HepG2 (cell line): Measurements from ENCODE around the gene RAB3A. TPM values are rescaled to one million over a fixed set of nuclear protein-coding genes. Genes with fewer than 3 reads are reported as not detected.

Experiments
- ADNP ChIP-seq: sonication (generic); formaldehyde crosslinking; IDR thresholded peaks from 2 replicates; pipeline ENCODE4 v1.4.0; 2020; ENCODE audit warnings: missing genetic modification reagents
- AHR ChIP-seq: IDR thresholded peaks from 2 replicates; pipeline ENCODE4 v1.6.1; 2018; ENCODE audit warnings: missing genetic modification reagents, missing compliant biosample characterization
- DBP ChIP-seq: sonication (generic); formaldehyde crosslinking; IDR thresholded peaks from 2 replicates; pipeline ENCODE4 v1.4.0; 2020; ENCODE audit warnings: missing genetic modification reagents; ENCODE audit errors: not compliant biosample characterization
- FOXC1 ChIP-seq: sonication (generic); formaldehyde crosslinking; IDR thresholded peaks from 2 replicates; pipeline ENCODE4 v1.8.0; 2022; ENCODE audit warnings: mild to moderate bottlenecking, missing genetic modification reagents, borderline replicate concordance
- HMG20B ChIP-seq: conservative IDR thresholded peaks from 2 replicates; pipeline ENCODE4 v1.6.1; 2016; ENCODE audit warnings: missing genetic modification reagents, missing compliant biosample characterization
- KAT8 ChIP-seq: IDR thresholded peaks from 2 replicates; pipeline ENCODE4 v1.6.1; 2016; ENCODE audit warnings: missing genetic modification reagents, missing compliant biosample characterization
- NFRKB ChIP-seq: fragments of 450-650 bp; IDR thresholded peaks from 2 replicates; pipeline ENCODE4 v1.6.1; 2017
- PHF8 ChIP-seq: sonication (generic); formaldehyde crosslinking; IDR thresholded peaks from 2 replicates; pipeline ENCODE4 v1.5.0; 2020; ENCODE audit warnings: missing genetic modification reagents
- SNRNP70 ChIP-seq: fragments of 200-400 bp; formaldehyde crosslinking; IDR thresholded peaks from 2 replicates; pipeline ENCODE4 v1.6.1; 2017; ENCODE audit warnings: mild to moderate bottlenecking, low read depth, low read length, moderate library complexity
- SOX6 ChIP-seq, 2 experiments: fragments of 450-650 bp in 1 of 2; sonication (generic) in 1 of 2; formaldehyde crosslinking in 1 of 2; IDR thresholded peaks; 2 replicates each; pipeline versions ENCODE4 v1.4.0 to v1.6.1; 2017 to 2020; ENCODE audit warnings: antibody characterized with exemption in 1 of 2, mild to moderate bottlenecking in 1 of 2, missing genetic modification reagents in 1 of 2
- TERF1 ChIP-seq: sonication (generic); formaldehyde crosslinking; IDR thresholded peaks from 2 replicates; pipeline ENCODE4 v1.8.0; 2022; ENCODE audit warnings: mild to moderate bottlenecking, missing genetic modification reagents, moderate library complexity
- THYN1 ChIP-seq: sonication (generic); formaldehyde crosslinking; IDR thresholded peaks from 2 replicates; pipeline ENCODE4 v1.8.1; 2023; ENCODE audit warnings: low read depth, mild to moderate bottlenecking, moderate library complexity, missing genetic modification reagents, borderline replicate concordance
- ZBTB38 ChIP-seq: sonication (generic); formaldehyde crosslinking; IDR thresholded peaks from 2 replicates; pipeline ENCODE4 v1.5.1; 2020; ENCODE audit warnings: mild to moderate bottlenecking, missing genetic modification reagents
- ZNF383 ChIP-seq: sonication (generic); formaldehyde crosslinking; IDR thresholded peaks from 2 replicates; pipeline ENCODE4 v1.4.0; 2020; ENCODE audit warnings: missing genetic modification reagents, mild to moderate bottlenecking, borderline replicate concordance
- ZNF530 ChIP-seq: sonication (generic); formaldehyde crosslinking; IDR thresholded peaks from 2 replicates; pipeline ENCODE4 v1.5.0; 2020; ENCODE audit warnings: low read depth, mild to moderate bottlenecking, missing genetic modification reagents
- ZNF703 ChIP-seq: sonication (generic); formaldehyde crosslinking; IDR thresholded peaks from 2 replicates; pipeline ENCODE4 v1.5.1; 2020; ENCODE audit warnings: missing genetic modification reagents, mild to moderate bottlenecking, moderate library complexity, borderline replicate concordance
- ZNF792 ChIP-seq: IDR thresholded peaks from 2 replicates; pipeline ENCODE4 v1.6.1; 2016
- polyA plus RNA-seq, 8 experiments: library from polyadenylated mRNA; depleted of rRNA in 3 of 8; stranded (reverse) in 7 of 8; unstranded in 1 of 8; fragments of >200 nt; fragmentation: Illumina TruSeq in 4 of 8; extraction: Trizol in 4 of 8; gene quantifications; 2 replicates each; pipeline versions ENCODE4 v1.2.1 to v1.2.3, GENCODE V29; 2011 to 2016; ENCODE audit warnings: low read depth in 4 of 8, missing spikeins in 1 of 8, mixed read lengths in 1 of 8; ENCODE audit not compliant: insufficient read depth in 1 of 8
- total RNA-seq, 5 experiments: library from RNA; depleted of rRNA; stranded (reverse); fragments of >200 nt; fragmentation: Illumina TruSeq; extraction: Trizol; gene quantifications; 2 replicates each; pipeline ENCODE4 v1.2.3, GENCODE V29; 2016; ENCODE audit warnings: low read depth in 1 of 5
- TF ChIP-seq, protein P1 (sequence below): sonication (generic); formaldehyde crosslinking; IDR thresholded peaks from 2 replicates; pipeline ENCODE4 v1.4.0; 2020; ENCODE audit warnings: missing genetic modification reagents
- TF ChIP-seq, protein P2 (sequence below): IDR thresholded peaks from 2 replicates; pipeline ENCODE4 v1.6.1; 2016; ENCODE audit warnings: low read depth, borderline replicate concordance
- TF ChIP-seq, protein P3 (sequence below): sonication (generic); formaldehyde crosslinking; IDR thresholded peaks from 2 replicates; pipeline ENCODE4 v1.4.0; 2020; ENCODE audit warnings: missing genetic modification reagents
- TF ChIP-seq, protein P4 (sequence below): sonication (generic); formaldehyde crosslinking; IDR thresholded peaks from 2 replicates; pipeline ENCODE4 v1.4.0; 2020; ENCODE audit warnings: missing genetic modification reagents, mild to moderate bottlenecking, borderline replicate concordance

RAB3A gene
- total and polyA plus RNA-seq, 2 of the 13 experiments (the other 11 are each of a cell fraction or from before 2014, with no cell fraction given), result 0.58 to 0.98 TPM

DNA sequence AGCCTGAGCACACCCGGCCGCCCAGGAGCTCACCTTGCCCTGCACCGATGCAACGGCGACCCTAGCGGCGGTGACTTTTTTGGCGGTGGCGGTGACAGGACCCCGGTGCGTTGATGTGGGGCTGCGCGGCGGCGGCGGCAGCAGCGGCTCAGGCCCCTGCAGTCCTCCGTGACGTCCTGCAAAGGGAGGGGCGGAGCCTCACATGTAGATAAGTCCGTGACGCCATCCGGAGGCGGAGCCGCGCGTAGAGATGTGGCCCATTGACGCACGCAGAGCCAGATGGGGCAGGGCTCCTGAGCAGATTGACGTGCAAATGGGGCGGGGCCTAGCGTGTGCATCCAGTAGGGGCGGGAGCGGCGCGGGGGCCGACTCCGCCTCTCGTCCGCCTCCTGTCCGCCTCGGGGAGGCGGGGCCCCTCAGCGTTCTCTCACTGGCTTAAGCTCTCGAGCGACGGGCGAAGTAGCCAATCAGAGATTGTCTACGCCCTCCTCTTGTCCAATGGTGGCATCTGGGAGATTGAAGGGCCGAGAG is at the start of gene RAB3A (continued):
- TF ChIP-seq, protein P1, sequence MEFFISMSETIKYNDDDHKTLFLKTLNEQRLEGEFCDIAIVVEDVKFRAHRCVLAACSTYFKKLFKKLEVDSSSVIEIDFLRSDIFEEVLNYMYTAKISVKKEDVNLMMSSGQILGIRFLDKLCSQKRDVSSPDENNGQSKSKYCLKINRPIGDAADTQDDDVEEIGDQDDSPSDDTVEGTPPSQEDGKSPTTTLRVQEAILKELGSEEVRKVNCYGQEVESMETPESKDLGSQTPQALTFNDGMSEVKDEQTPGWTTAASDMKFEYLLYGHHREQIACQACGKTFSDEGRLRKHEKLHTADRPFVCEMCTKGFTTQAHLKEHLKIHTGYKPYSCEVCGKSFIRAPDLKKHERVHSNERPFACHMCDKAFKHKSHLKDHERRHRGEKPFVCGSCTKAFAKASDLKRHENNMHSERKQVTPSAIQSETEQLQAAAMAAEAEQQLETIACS (CRISPR knock-in tag), result no peak
- TF ChIP-seq, protein P2, sequence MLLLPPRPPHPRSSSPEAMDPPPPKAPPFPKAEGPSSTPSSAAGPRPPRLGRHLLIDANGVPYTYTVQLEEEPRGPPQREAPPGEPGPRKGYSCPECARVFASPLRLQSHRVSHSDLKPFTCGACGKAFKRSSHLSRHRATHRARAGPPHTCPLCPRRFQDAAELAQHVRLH (CRISPR knock-in tag), result no peak
- no peak for TF ChIP-seq ZNF792
- TF ChIP-seq SOX6 (IDR thresholded peaks at IDR 0.05), result no peak
- peak; percentile 56 for TF ChIP-seq SOX6 (CRISPR knock-in tag; IDR thresholded peaks at IDR 0.05)
- no peak for TF ChIP-seq ZNF530 (CRISPR knock-in tag)
- no peak for TF ChIP-seq TERF1 (CRISPR knock-in tag)
- no peak for TF ChIP-seq DBP (CRISPR knock-in tag)
- TF ChIP-seq, protein P3, sequence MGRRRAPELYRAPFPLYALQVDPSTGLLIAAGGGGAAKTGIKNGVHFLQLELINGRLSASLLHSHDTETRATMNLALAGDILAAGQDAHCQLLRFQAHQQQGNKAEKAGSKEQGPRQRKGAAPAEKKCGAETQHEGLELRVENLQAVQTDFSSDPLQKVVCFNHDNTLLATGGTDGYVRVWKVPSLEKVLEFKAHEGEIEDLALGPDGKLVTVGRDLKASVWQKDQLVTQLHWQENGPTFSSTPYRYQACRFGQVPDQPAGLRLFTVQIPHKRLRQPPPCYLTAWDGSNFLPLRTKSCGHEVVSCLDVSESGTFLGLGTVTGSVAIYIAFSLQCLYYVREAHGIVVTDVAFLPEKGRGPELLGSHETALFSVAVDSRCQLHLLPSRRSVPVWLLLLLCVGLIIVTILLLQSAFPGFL (CRISPR knock-in tag), result no peak
- no peak for TF ChIP-seq NFRKB
- TF ChIP-seq THYN1 (CRISPR knock-in tag), result no peak
- no peak for TF ChIP-seq FOXC1 (CRISPR knock-in tag)
- TF ChIP-seq HMG20B, result no peak
- no peak for TF ChIP-seq ZNF383 (CRISPR knock-in tag)
- no peak for TF ChIP-seq SNRNP70
- no peak for TF ChIP-seq ADNP (CRISPR knock-in tag)
- no peak for TF ChIP-seq ZBTB38 (CRISPR knock-in tag)
- no peak for TF ChIP-seq KAT8 (CRISPR knock-in tag)
- TF ChIP-seq, protein P4, sequence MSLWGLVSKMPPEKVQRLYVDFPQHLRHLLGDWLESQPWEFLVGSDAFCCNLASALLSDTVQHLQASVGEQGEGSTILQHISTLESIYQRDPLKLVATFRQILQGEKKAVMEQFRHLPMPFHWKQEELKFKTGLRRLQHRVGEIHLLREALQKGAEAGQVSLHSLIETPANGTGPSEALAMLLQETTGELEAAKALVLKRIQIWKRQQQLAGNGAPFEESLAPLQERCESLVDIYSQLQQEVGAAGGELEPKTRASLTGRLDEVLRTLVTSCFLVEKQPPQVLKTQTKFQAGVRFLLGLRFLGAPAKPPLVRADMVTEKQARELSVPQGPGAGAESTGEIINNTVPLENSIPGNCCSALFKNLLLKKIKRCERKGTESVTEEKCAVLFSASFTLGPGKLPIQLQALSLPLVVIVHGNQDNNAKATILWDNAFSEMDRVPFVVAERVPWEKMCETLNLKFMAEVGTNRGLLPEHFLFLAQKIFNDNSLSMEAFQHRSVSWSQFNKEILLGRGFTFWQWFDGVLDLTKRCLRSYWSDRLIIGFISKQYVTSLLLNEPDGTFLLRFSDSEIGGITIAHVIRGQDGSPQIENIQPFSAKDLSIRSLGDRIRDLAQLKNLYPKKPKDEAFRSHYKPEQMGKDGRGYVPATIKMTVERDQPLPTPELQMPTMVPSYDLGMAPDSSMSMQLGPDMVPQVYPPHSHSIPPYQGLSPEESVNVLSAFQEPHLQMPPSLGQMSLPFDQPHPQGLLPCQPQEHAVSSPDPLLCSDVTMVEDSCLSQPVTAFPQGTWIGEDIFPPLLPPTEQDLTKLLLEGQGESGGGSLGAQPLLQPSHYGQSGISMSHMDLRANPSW (CRISPR knock-in tag), result no peak
- TF ChIP-seq ZNF703 (CRISPR knock-in tag), result no peak
- no peak for TF ChIP-seq AHR (CRISPR knock-in tag)
- TF ChIP-seq PHF8, result peak; percentile 61
